Osteocyte (in vitro differentiated cells): ENCODE data around the gene SF3B1. TPM values are rescaled to one million over a fixed set of nuclear protein-coding genes. Genes with fewer than 3 reads are reported as not detected.

Experiments used
- DNase-seq: peaks from one replicate; pipeline ENCODE4 v3.0.0; 2021; ENCODE audit warnings: mixed read lengths; ENCODE audit not compliant: unreplicated experiment; ENCODE audit errors: extremely low spot score
- H3K27ac Mint-ChIP-seq: one replicate; pipeline ENCODE4 v1.8.0; 2021; ENCODE audit warnings: mild to moderate bottlenecking, mixed read lengths; ENCODE audit not compliant: unreplicated experiment
- H3K27me3 Mint-ChIP-seq: one replicate; pipeline ENCODE4 v1.8.0; 2021; ENCODE audit warnings: mixed read lengths; ENCODE audit not compliant: unreplicated experiment
- H3K36me3 Mint-ChIP-seq: one replicate; pipeline ENCODE4 v1.8.0; 2021; ENCODE audit warnings: mixed read lengths; ENCODE audit not compliant: unreplicated experiment
- H3K4me1 Mint-ChIP-seq: one replicate; pipeline ENCODE4 v1.8.0; 2021; ENCODE audit warnings: mixed read lengths; ENCODE audit not compliant: unreplicated experiment
- H3K4me3 Mint-ChIP-seq: one replicate; pipeline ENCODE4 v1.8.0; 2021; ENCODE audit warnings: mild to moderate bottlenecking, moderate library complexity, mixed read lengths; ENCODE audit not compliant: unreplicated experiment
- H3K9me3 Mint-ChIP-seq: one replicate; pipeline ENCODE4 v1.8.0; 2021; ENCODE audit warnings: mixed read lengths; ENCODE audit not compliant: unreplicated experiment
- total RNA-seq: library from RNA; stranded (reverse); gene quantifications from 2 replicates; pipeline ENCODE4 v1.2.1, GENCODE V29; 2021
- TF ChIP-seq, protein P1 (sequence below): fragments of 200-600 bp; sonication (generic); IDR thresholded peaks from 2 replicates; pipeline ENCODE4 v1.5.0; 2021; ENCODE audit warnings: antibody characterized with exemption, mild to moderate bottlenecking, moderate library complexity

Gene SF3B1
- total RNA-seq, 1 donor from 2014 or later: 282 TPM

DNA sequence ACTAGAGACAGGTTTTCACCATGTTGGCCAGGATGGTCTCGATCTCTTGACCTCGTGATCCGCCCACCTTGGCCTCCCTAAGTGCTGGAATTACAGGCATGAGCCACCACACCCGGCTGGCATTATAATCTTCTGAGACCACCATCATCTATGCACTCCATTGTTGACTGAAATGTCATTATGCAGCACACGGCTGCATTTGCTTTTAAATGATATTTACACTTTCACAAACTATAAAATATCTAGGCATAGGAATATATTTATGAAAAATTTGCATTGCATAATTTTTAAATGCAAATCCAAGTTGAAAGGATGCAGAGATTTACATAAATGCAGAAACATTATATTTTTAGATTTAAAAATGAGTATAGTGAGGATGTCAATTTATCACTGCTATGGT is 94.2 kb downstream of the SF3B1 start:
- Mint-ChIP-seq H3K27me3 (no peaks in the 10 kb centered on the region), H3K9me3 (no peaks in the 10 kb centered on the region), H3K4me1 (no peaks in the 10 kb centered on the region), H3K27ac (no peak overlapping the region), H3K4me3 (no peak overlapping the region), H3K36me3 (no peaks in the 10 kb centered on the region)
- TF ChIP-seq, protein P1, sequence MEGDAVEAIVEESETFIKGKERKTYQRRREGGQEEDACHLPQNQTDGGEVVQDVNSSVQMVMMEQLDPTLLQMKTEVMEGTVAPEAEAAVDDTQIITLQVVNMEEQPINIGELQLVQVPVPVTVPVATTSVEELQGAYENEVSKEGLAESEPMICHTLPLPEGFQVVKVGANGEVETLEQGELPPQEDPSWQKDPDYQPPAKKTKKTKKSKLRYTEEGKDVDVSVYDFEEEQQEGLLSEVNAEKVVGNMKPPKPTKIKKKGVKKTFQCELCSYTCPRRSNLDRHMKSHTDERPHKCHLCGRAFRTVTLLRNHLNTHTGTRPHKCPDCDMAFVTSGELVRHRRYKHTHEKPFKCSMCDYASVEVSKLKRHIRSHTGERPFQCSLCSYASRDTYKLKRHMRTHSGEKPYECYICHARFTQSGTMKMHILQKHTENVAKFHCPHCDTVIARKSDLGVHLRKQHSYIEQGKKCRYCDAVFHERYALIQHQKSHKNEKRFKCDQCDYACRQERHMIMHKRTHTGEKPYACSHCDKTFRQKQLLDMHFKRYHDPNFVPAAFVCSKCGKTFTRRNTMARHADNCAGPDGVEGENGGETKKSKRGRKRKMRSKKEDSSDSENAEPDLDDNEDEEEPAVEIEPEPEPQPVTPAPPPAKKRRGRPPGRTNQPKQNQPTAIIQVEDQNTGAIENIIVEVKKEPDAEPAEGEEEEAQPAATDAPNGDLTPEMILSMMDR: no peak
- DNase-seq: no peak

Other genes starting within 250 kb of the SF3B1 start
- 14.3 and 16.6 TPM in 2 replicates for gene ANKRD44, start 124.2 kb downstream of the SF3B1 start, total RNA-seq
- 23.5 and 24.3 TPM in 2 replicates for gene COQ10B, start 18.5 kb upstream of the SF3B1 start, total RNA-seq
- 163 and 165 TPM in 2 replicates for gene HSPD1, start 64.8 kb upstream of the SF3B1 start, total RNA-seq
- 60.5 and 70.4 TPM in 2 replicates for gene HSPE1, start 65.4 kb upstream of the SF3B1 start, total RNA-seq
- gene MOB4, start 81.0 kb upstream of the SF3B1 start, total RNA-seq: 23.1 and 23.7 TPM in 2 replicates
- gene RFTN2, start 240.6 kb upstream of the SF3B1 start, total RNA-seq: 29.4 and 30.6 TPM in 2 replicates